ENCODE measurements around the gene PTPRE.

GRCh38 chr10:128048819-128049210, 141.9 kb downstream of the PTPRE start:
- no peak for TF ChIP-seq CTCF (IDR thresholded peaks at IDR 0.05)
- no peak for TF ChIP-seq POLR2A (IDR thresholded peaks at IDR 0.05)
- no peak for TF ChIP-seq POLR2AphosphoS5 (IDR thresholded peaks at IDR 0.05)

Measured in breast epithelium (tissue), 3 donors.